Common myeloid progenitor, CD34-positive (primary cell): Measurements from ENCODE around the gene CDKN2B-AS1.

Source experiments
- CTCF ChIA-PET: fragments of 350-600 bp; sonication (Branson Sonifier 250); formaldehyde crosslinking; loops from one replicate; lab custom pipeline; 2021; ENCODE audit warnings: antibody characterized with exemption; lab: Charles Lee
- POLR2A ChIA-PET: fragments of 350-600 bp; sonication (Branson Sonifier 250); formaldehyde crosslinking; loops from one replicate; lab custom pipeline; 2021; ENCODE audit warnings: antibody characterized with exemption; lab: Charles Lee
- DNase-seq, 3 donors: peaks; one replicate each; pipeline versions ENCODE4 v3.0.0 to v3.0.0-alpha.2; 2013
- H3K27ac ChIP-seq, 2 experiments: 1 replicate in 1 of 2; 2 replicates in 1 of 2; pipeline ENCODE4 v1.7.0; 2013; ENCODE audit warnings: inconsistent platforms in 2 of 2, low read length in 2 of 2, mild to moderate bottlenecking in 2 of 2, low read depth in 1 of 2, moderate library complexity in 1 of 2; ENCODE audit not compliant: severe bottlenecking in 2 of 2, insufficient read depth in 1 of 2, poor library complexity in 1 of 2
- H3K27me3 ChIP-seq, 5 experiments: replicated peaks in 2 of 5; 1 replicate in 3 of 5; 2 replicates in 2 of 5; pipeline versions ENCODE4 v1.6.1 to v1.7.0; 2013; ENCODE audit warnings: low read length in 4 of 5, mild to moderate bottlenecking in 2 of 5, moderate library complexity in 2 of 5, inconsistent platforms in 1 of 5; ENCODE audit not compliant: insufficient read depth in 5 of 5, control insufficient read depth in 4 of 5
- H3K36me3 ChIP-seq, 4 experiments: 1 replicate in 2 of 4; 2 replicates in 2 of 4; pipeline versions ENCODE4 v1.6.1 to v1.7.0; 2013; ENCODE audit warnings: low read length in 3 of 4, control low read depth in 1 of 4, mild to moderate bottlenecking in 1 of 4; ENCODE audit not compliant: control insufficient read depth in 4 of 4, insufficient read depth in 4 of 4
- H3K4me1 ChIP-seq, 4 experiments: 1 replicate in 3 of 4; 2 replicates in 1 of 4; pipeline versions ENCODE4 v1.6.1 to v1.7.1; 2013; ENCODE audit warnings: low read length in 3 of 4, mild to moderate bottlenecking in 3 of 4, control low read depth in 1 of 4, inconsistent platforms in 1 of 4, moderate library complexity in 1 of 4; ENCODE audit not compliant: control insufficient read depth in 4 of 4, insufficient read depth in 4 of 4; ENCODE audit errors: control extremely low read depth in 1 of 4
- H3K4me3 ChIP-seq, 7 experiments: 1 replicate in 4 of 7; 2 replicates in 3 of 7; pipeline versions ENCODE4 v1.5.1 to v1.7.0; 2013; ENCODE audit warnings: mild to moderate bottlenecking in 7 of 7, low read length in 6 of 7, moderate library complexity in 6 of 7, inconsistent platforms in 2 of 7, low read depth in 2 of 7, control low read depth in 1 of 7; ENCODE audit not compliant: insufficient read depth in 4 of 7, control insufficient read depth in 1 of 7; ENCODE audit errors: extremely low read depth in 1 of 7
- H3K9me3 ChIP-seq, 5 experiments: 1 replicate in 4 of 5; 2 replicates in 1 of 5; pipeline versions ENCODE4 v1.6.1 to v1.7.1; 2013; ENCODE audit warnings: low read length in 4 of 5, mild to moderate bottlenecking in 2 of 5, inconsistent platforms in 1 of 5, low read depth in 1 of 5, moderate library complexity in 1 of 5; ENCODE audit not compliant: control insufficient read depth in 4 of 5, insufficient read depth in 2 of 5; ENCODE audit errors: control extremely low read depth in 1 of 5
- WGBS: methylation state at CpG from one replicate; pipeline ENCODE4 v1.1.5; 2013; ENCODE audit not compliant: insufficient coverage; 5-methylcytosine and 5-hydroxymethylcytosine counted together

Gene CDKN2B-AS1

GRCh38 chr9:21969951-21970799 is 24.4 kb upstream of the CDKN2B-AS1 start:
- H3K27ac ChIP-seq: no peak overlapping the region
- no peak for DNase-seq
- ChIA-PET POLR2A (no interaction called here), CTCF (interaction anchor here (1.2 to 3.2 kb wide), 4 partner anchors 23 to 154 kb away, joined by 3 to 10 read pairs (median 4); partner anchors contain the start of genes CDKN2A, CDKN2B and CDKN2B-AS1)
- H3K9me3 ChIP-seq: peaks cover 0 to 23% (median 9%) of the 10 kb centered on the region in 5 experiments
- no peaks in the 10 kb centered on the region for H3K36me3 ChIP-seq
- H3K27me3 ChIP-seq: peaks cover 42 to 99% (median 66%) of the 10 kb centered on the region in 5 experiments
- WGBS: 15% methylated on average over 16 of the region's 24 CpGs
- no peak overlapping the region for H3K4me3 ChIP-seq
- peaks cover 0 to 31% (median 20%) of the 10 kb centered on the region in 4 experiments for H3K4me1 ChIP-seq

GRCh38 chr9:21970800-21971640 is 23.6 kb upstream of the CDKN2B-AS1 start:
- peaks cover 0 to 23% (median 9%) of the 10 kb centered on the region in 5 experiments for H3K9me3 ChIP-seq
- ChIA-PET CTCF (interaction anchor here (0.7 to 3.2 kb wide), 9 partner anchors 16 to 155 kb away, joined by 3 to 10 read pairs (median 4); partner anchors contain the start of genes CDKN2A, CDKN2B and CDKN2B-AS1), POLR2A (no interaction called here)
- H3K27ac ChIP-seq: no peak overlapping the region
- H3K4me1 ChIP-seq: peaks cover 0 to 25% (median 15%) of the 10 kb centered on the region in 4 experiments
- no peak overlapping the region for H3K4me3 ChIP-seq
- WGBS: 6% methylated on average over 38 of the region's 45 CpGs
- peaks cover 49 to 99% (median 65%) of the 10 kb centered on the region in 5 experiments for H3K27me3 ChIP-seq
- peak in 1 of 3 donors; percentile 19 for DNase-seq
- H3K36me3 ChIP-seq: no peaks in the 10 kb centered on the region

GRCh38 chr9:21972361-21972760 is 22.2 kb upstream of the CDKN2B-AS1 start:
- Histone ChIP-seq H3K9me3 (peaks cover 0 to 21% (median 7%) of the 10 kb centered on the region in 5 experiments), H3K27me3 (peaks cover 54 to 100% (median 65%) of the 10 kb centered on the region in 5 experiments), H3K4me3 (no peak overlapping the region), H3K4me1 (peaks cover 0 to 20% (median 12%) of the 10 kb centered on the region in 4 experiments), H3K36me3 (no peaks in the 10 kb centered on the region), H3K27ac (no peak overlapping the region)
- ChIA-PET CTCF (interaction anchor here (0.9 to 1.8 kb wide), 3 partner anchors 14 to 57 kb away, joined by 4 read pairs; partner anchors contain the start of gene CDKN2B), POLR2A (no interaction called here)
- no peak for DNase-seq

- Histone ChIP-seq H3K4me3 (peak overlapping the region in 4 of 7 experiments; percentile 26 to 51 (median 40)), H3K9me3 (peaks cover 0 to 14% (median under 1%) of the 10 kb centered on the region in 5 experiments), H3K27ac (no peak overlapping the region), H3K4me1 (peaks cover 0 to 13% (median 7%) of the 10 kb centered on the region in 4 experiments), H3K27me3 (peaks cover 49 to 100% (median 61%) of the 10 kb centered on the region in 5 experiments), H3K36me3 (no peaks in the 10 kb centered on the region)
- POLR2A ChIA-PET: no interaction called here
- CTCF ChIA-PET: interaction anchor here (1.9 kb wide), 1 partner anchor 9 kb away, joined by 5 read pairs; no protein-coding TSS in a partner anchor
- peak in 1 of 3 donors; percentile 13 for DNase-seq
- 4% methylated on average over 15 of the region's 21 CpGs for WGBS
Measured at GRCh38 chr9:21974343-21974721, 20.3 kb upstream of the CDKN2B-AS1 start.

- Histone ChIP-seq H3K36me3 (no peaks in the 10 kb centered on the region), H3K27me3 (peaks cover 49 to 100% (median 63%) of the 10 kb centered on the region in 5 experiments), H3K4me1 (peaks cover 0 to 13% (median 7%) of the 10 kb centered on the region in 4 experiments), H3K27ac (no peak overlapping the region), H3K4me3 (peak overlapping the region in 6 of 7 experiments; percentile 19 to 51 (median 38)), H3K9me3 (peaks cover 0 to 10% (median 2%) of the 10 kb centered on the region in 5 experiments)
- CTCF ChIA-PET: interaction anchor here (1.9 kb wide), 1 partner anchor 9 kb away, joined by 5 read pairs; no protein-coding TSS in a partner anchor
- POLR2A ChIA-PET: no interaction called here
- under 1% methylated on average over 33 of the region's 51 CpGs for WGBS
- peak in 1 of 3 donors; percentile 60 for DNase-seq
Measured at GRCh38 chr9:21974722-21975409, 19.7 kb upstream of the CDKN2B-AS1 start.

GRCh38 chr9:21976334-21976875 is 18.2 kb upstream of the CDKN2B-AS1 start:
- H3K9me3 ChIP-seq: peaks cover 0 to 2% (median 0%) of the 10 kb centered on the region in 5 experiments
- WGBS: 19% methylated on average over 12 of the region's 19 CpGs
- no peak overlapping the region for H3K4me3 ChIP-seq
- ChIA-PET POLR2A (no interaction called here), CTCF (interaction anchor here (1.0 kb wide), 2 partner anchors 9 to 11 kb away, joined by 3 read pairs; no protein-coding TSS in a partner anchor)
- no peak overlapping the region for H3K27ac ChIP-seq
- peaks cover 39 to 96% (median 68%) of the 10 kb centered on the region in 5 experiments for H3K27me3 ChIP-seq
- no peak for DNase-seq
- H3K36me3 ChIP-seq: no peaks in the 10 kb centered on the region
- H3K4me1 ChIP-seq: peaks cover 0 to 13% (median 7%) of the 10 kb centered on the region in 4 experiments
